HG03039 (cell line): ENCODE measurements around the gene ESPNL.

ENCODE experiments used
- ATAC-seq: cut with Tn5 transposase; IDR thresholded peaks from one replicate; pipeline ENCODE4 v1.9.1; 2021; ENCODE audit warnings: mild to moderate bottlenecking, moderate library complexity; ENCODE audit not compliant: unreplicated experiment

Gene ESPNL

GRCh38 chr2:238075397-238075796, 24.7 kb upstream of the ESPNL start:
- ATAC-seq = no peak

DNA sequence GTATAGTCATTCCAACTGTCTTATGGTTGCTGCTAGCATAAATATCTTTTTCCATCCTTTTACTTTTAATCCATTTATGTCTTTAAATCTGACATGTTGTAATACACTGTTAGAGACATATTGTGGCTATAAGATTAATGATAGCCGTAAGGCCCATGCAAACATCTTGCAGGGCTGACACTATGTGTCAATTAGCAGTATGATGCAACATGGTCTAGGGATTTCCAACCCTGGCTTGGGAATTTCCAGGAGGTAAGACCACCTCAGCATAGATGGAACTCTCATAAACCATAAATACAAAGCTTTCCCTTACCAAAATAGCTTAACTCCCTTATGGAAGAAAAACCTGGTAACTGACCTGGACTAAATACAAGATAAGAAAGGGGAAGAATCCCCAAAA, 22.8 kb upstream of the ESPNL start:
- no peak for ATAC-seq

DNA sequence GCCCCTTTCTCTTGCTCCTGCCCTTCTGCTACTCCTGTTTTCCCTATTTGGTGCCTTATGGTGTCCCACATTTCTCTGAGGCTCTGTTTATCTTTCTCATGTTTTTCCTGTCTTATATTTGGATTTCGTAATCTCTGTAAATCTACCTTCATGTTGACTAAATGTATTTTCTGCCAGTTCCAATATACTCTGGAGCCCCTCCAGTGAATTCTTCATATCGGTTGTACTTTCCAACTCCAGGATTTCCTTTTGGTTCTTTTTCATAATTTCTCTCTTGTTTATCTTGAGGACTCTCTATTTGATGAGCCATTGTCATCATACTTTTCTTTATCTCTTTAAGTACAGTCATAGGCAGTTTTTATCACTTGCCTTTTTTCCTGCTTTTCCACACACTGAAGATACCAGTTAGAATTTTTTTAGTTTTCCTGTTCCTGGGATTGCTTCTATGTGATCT, 20.2 kb upstream of the ESPNL start:
- ATAC-seq = no peak

DNA sequence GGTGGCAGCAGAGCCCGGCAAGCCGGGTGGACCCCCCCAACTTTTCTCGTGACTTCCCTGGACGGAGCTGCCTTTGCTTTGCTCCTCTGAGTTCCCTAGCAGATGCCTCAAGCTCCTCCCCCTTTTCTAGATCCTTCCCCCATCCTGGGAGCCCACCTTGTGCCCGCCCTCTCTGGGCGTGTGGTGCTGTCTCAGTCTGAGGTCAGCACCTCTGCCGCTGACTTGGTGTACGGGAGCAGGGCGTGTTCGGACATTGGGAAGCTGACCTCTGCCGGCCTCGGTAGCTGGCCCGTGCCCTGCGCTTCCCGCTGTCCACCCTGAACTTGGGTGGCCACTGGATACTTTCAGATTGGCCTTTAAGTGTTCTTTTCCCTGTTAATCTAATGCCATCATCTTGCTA, 19.6 kb upstream of the ESPNL start:
- no peak for ATAC-seq

DNA sequence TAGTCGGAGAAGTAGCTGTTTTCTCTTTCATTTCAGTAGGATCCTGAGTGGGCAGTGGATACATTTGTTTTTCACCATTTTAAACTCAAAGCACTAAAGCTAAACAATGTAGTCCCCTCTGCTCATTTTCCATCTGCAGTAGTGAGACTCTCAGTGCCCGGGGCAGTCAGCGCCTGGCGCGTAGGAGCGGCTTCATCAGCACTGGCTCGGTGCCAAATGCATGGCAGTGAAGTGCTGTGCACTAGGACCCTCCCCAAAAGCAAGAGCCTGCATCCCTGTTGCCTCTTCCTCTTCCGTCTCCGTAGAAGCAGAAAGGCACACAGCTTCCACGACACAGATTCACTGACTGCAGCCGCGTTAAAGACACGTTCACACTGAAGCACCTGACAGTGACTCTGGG, 19.0 kb upstream of the ESPNL start:
- ATAC-seq = no peak

DNA sequence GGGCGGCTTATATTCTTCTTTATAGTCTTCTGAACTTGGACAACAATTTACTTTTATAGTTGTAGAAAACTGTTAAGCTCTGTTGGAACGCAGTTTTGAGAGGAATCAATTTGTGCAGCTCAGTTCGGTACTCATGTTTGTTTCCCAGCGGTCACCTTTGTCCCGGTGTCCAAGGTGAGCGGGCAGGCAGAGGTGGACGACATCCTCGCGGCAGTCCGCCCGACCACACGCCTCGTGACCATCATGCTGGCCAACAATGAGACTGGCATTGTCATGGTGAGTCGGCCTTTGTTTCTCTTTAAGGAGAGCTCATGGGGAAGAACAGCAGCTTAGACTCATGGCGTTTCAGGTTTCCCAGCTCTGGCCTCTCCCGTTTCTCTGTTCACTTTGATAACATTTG, 18.6 kb upstream of the ESPNL start:
- no peak for ATAC-seq

- ATAC-seq = no peak
Observed at GRCh38 chr2:238082151-238082550, 18.0 kb upstream of the ESPNL start.

DNA sequence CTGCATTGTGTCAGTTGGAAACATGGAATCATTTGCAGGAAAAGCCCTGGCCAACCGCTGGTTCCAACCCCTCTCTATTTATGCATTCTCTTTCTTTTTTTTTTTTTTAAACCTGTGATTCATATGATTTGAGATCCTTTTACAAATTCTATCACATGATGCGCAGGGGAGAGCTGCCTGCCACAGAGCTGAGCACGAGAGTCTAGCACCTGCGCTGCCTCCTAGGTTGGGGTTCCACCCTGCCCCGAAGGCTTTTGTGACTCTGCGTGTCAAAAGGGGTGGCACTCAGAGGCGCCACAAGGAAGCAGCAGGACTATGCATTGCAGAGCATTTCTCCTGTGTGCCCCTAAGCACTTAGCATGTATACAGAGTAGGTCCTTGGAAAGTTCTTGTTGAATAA, 17.3 kb upstream of the ESPNL start:
- no peak for ATAC-seq

- no peak for ATAC-seq
Observed at GRCh38 chr2:238083919-238084318, 16.2 kb upstream of the ESPNL start.

- ATAC-seq = no peak
Observed at GRCh38 chr2:238084761-238085160, 15.4 kb upstream of the ESPNL start.

DNA sequence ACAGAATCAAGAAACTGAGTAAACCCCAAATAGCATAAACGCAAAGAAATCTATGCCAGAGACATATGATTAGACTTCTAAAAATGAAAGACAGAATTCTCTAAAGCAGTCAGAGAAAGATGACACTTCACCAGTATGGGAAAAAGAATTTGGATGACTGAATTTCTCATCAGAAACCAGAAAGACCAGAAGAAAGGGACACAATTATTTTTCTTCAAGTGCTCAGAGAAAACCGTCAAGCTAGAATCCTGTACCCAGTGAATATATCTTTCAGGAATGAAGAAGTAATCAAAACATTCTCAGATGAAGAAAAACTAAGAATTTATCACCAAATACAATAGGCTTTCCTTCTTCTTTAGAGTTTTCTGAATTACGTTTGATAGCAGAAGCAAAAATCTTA, 14.2 kb upstream of the ESPNL start:
- ATAC-seq = no peak

DNA sequence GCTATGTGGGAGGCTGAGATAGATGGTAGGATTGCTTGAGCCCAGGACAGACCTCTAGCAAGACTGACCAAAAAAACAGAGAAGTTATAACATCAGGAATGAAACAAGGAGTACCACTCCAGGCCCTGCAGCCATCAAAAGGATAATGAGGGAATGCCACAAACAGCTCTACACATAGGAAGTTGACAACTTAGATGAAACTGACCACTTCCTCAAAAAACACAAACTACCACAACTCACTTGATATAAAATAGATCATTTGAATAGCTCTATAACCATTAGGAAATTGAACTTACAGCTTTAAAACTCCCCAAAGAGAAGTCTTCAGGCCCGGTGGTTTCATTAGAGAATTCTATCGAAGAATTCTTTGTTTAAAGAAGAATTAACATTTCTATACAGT, 12.9 kb upstream of the ESPNL start:
- no peak for ATAC-seq

DNA sequence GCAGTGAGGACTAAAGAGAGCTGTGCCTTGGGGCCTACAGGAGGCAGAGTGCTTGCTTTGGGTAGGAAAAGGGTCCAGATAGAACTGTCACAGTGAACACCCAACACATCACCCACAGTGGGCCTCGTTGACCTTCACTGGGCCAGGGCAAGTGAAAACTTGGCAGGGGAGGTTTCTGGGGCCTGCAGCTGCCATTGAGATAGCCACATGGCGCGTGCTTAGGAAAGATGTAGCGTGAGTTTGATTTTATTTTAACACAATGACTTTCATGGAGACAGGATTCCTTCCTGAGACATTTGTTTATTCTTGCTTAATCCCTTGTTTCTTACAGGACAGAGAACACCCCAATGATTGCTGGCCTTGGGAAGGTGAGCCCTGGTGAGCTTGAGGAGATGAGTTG, 9.3 kb upstream of the ESPNL start:
- no peak for ATAC-seq

- ATAC-seq = no peak
Observed at GRCh38 chr2:238091436-238092060, 8.6 kb upstream of the ESPNL start.

GRCh38 chr2:238092486-238093035, 7.6 kb upstream of the ESPNL start:
- ATAC-seq = no peak

- no peak for ATAC-seq
Observed at GRCh38 chr2:238093181-238094140, 6.7 kb upstream of the ESPNL start.

- no peak for ATAC-seq
Observed at GRCh38 chr2:238094438-238095022, 5.6 kb upstream of the ESPNL start.

- no peak for ATAC-seq
Observed at GRCh38 chr2:238095143-238095542, 5.0 kb upstream of the ESPNL start.

GRCh38 chr2:238096311-238097011, 3.7 kb upstream of the ESPNL start:
- ATAC-seq = no peak

DNA sequence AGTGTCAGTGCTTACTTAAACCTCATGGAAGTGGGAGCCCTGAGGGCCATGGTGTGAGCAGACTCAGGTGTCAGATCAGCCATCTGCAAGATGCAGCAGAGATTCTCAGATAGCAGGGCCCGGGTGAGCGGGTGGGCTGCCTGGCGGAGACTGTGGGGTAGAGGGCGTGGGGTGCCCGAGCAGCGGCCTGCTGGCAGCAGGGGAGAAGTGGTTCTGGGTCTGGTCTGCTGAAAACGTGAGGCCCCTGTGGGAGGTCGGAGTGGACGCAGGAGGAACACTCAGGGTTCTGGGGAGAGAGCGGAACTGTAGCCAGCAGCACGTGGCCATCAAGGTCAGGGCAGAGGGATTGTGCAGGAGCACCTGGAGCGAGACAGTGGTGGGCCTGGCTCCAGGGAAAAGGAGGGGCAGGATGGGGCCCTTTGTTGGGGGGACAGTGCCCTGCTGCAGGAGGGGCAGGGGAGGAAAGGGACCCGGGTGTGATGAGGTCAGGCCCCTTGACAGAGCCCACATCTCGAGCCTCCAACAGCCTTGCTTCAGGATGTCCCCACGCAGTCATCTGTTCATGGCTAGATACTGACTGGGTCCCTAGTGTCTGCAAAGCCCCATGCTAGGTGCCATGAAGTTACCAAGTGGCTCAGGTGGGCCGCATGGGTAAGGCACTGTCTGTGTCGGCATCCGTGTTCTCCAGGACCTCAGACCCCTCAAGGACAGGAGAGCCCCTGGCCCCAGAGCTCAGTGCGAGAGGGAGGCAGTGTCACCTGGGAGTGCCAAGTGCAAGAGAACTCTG, 2.7 kb upstream of the ESPNL start:
- ATAC-seq = no peak
